ENCODE results near the gene RANGAP1.
"Not testable (repeated sequence)": the region's sequence is repeated elsewhere in the genome, so short reads cannot be mapped to it uniquely, and the experiment has no call there.

Gene RANGAP1

GRCh38 chr22:41301085-41302020 lies 15.4 kb upstream of the RANGAP1 start, which contains the start of gene ZC3H7B (continued):
- TF ChIP-seq TSHZ2 (CRISPR knock-in tag; IDR thresholded peaks at IDR 0.05) = no peak
- TF ChIP-seq ZFP30 (CRISPR knock-in tag; IDR thresholded peaks at IDR 0.05) = no peak
- TF ChIP-seq ISL1 (CRISPR knock-in tag; IDR thresholded peaks at IDR 0.05) = no peak
- TF ChIP-seq ESRRG (CRISPR knock-in tag; IDR thresholded peaks at IDR 0.05) = no peak

GRCh38 chr22:41300661-41301060 lies 14.7 kb upstream of the RANGAP1 start:
- TF ChIP-seq OSR1 (CRISPR knock-in tag; IDR thresholded peaks at IDR 0.05) = no peak
- no peak for ATAC-seq

- ATAC-seq = no peak
- TF ChIP-seq ARNTL (CRISPR knock-in tag; IDR thresholded peaks at IDR 0.05; ENCODE audit: borderline replicate concordance, low read depth) = no peak
Measured at GRCh38 chr22:41296826-41297667, 11.1 kb upstream of the RANGAP1 start.

GRCh38 chr22:41294816-41295215 lies 8.8 kb upstream of the RANGAP1 start:
- not testable (repeated sequence) for ATAC-seq

GRCh38 chr22:41290262-41291221 lies 4.6 kb upstream of the RANGAP1 start:
- ATAC-seq = no peak
- TF ChIP-seq OSR1 (CRISPR knock-in tag; IDR thresholded peaks at IDR 0.05) = no peak
- TF ChIP-seq ISL1 (CRISPR knock-in tag; IDR thresholded peaks at IDR 0.05) = peak; percentile 32; the same call in 1 of the 2 replicates

GRCh38 chr22:41289671-41290070 lies 3.7 kb upstream of the RANGAP1 start:
- TF ChIP-seq ZC3H10 (CRISPR knock-in tag; IDR thresholded peaks at IDR 0.05) = no peak
- TF ChIP-seq ZFP30 (CRISPR knock-in tag; IDR thresholded peaks at IDR 0.05) = no peak
- no peak for TF ChIP-seq PPARA (CRISPR knock-in tag; IDR thresholded peaks at IDR 0.05; ENCODE audit: borderline replicate concordance)
- TF ChIP-seq CSDC2 (CRISPR knock-in tag; IDR thresholded peaks at IDR 0.05) = no peak
- TF ChIP-seq ZFP3 (CRISPR knock-in tag; IDR thresholded peaks at IDR 0.05) = no peak
- TF ChIP-seq ZNF8 (CRISPR knock-in tag; IDR thresholded peaks at IDR 0.05) = no peak
- no peak for TF ChIP-seq CREB5 (CRISPR knock-in tag; IDR thresholded peaks at IDR 0.05; ENCODE audit: low read depth)
- TF ChIP-seq OSR1 (CRISPR knock-in tag; IDR thresholded peaks at IDR 0.05) = no peak
- no peak for TF ChIP-seq TOX (CRISPR knock-in tag; IDR thresholded peaks at IDR 0.05; ENCODE audit: borderline replicate concordance)
- TF ChIP-seq RARB (CRISPR knock-in tag; IDR thresholded peaks at IDR 0.05) = no peak
- TF ChIP-seq PATZ1 (CRISPR knock-in tag; IDR thresholded peaks at IDR 0.05; ENCODE audit: borderline replicate concordance) = no peak
- no peak for TF ChIP-seq ZNF565 (CRISPR knock-in tag; conservative IDR thresholded peaks at IDR 0.05; ENCODE audit: low read depth)
- no peak for TF ChIP-seq TSHZ2 (CRISPR knock-in tag; IDR thresholded peaks at IDR 0.05)
- TF ChIP-seq TCF4 (CRISPR knock-in tag; IDR thresholded peaks at IDR 0.05; ENCODE audit: borderline replicate concordance) = no peak
- no peak for ATAC-seq

Data from SK-N-SH treated with all-trans-retinoic acid at 6 μM for 48 hours (cell line).